ENCODE results near the gene POU5F1. TPM values are rescaled to one million over a fixed set of nuclear protein-coding genes. Genes with fewer than 3 reads are reported as not detected.
A peak's percentile ranks its signal among the peaks of the same experiment; 100 is the strongest.
"Not testable (repeated sequence)": the region's sequence is repeated elsewhere in the genome, so short reads cannot be mapped to it uniquely, and the experiment has no call there.

Gene POU5F1
- total RNA-seq, 2 experiments from 2014 or later = 0.22 to 0.34 TPM

- Mint-ChIP-seq H3K27me3 (no peaks in the 10 kb centered on the region), H3K4me1 (peaks cover 40% of the 10 kb centered on the region), H3K9me3 (no peaks in the 10 kb centered on the region), H3K4me3 (peak overlapping the region; percentile 97), H3K36me3 (peaks cover 25% of the 10 kb centered on the region), H3K27ac (peak overlapping the region; percentile 100)
- POLR2A ChIA-PET = interaction anchor here (0.5 to 3.0 kb wide), 13 partner anchors 13 to 629 kb away, joined by 3 to 25 read pairs (median 6); partner anchors contain the start of genes CCHCR1, HLA-B, HSPA1B and TCF19
- DNase-seq = peak; percentile 88
- ATAC-seq (ENCODE audit: low read depth) = peak; percentile 76
Measured at GRCh38 chr6:31197559-31198305, 27.2 kb upstream of the POU5F1 start.

- H3K27me3 Mint-ChIP-seq; H3K9me3 Mint-ChIP-seq; ATAC-seq (ENCODE audit: low read depth); DNase-seq: not testable (repeated sequence)
- H3K27ac Mint-ChIP-seq = peak overlapping the region; percentile 100
- peaks cover 23% of the 10 kb centered on the region for H3K36me3 Mint-ChIP-seq
- POLR2A ChIA-PET = interaction anchor here (0.8 to 3.0 kb wide), 8 partner anchors 14 to 206 kb away, joined by 3 to 25 read pairs (median 4); no protein-coding TSS in a partner anchor
- peak overlapping the region; percentile 97 for H3K4me3 Mint-ChIP-seq
- peaks cover 32% of the 10 kb centered on the region for H3K4me1 Mint-ChIP-seq
Measured at GRCh38 chr6:31196251-31197022, 26.0 kb upstream of the POU5F1 start.

- Mint-ChIP-seq H3K36me3 (peaks cover 14% of the 10 kb centered on the region), H3K4me1 (peaks cover 25% of the 10 kb centered on the region)
- H3K9me3 Mint-ChIP-seq; ATAC-seq (ENCODE audit: low read depth); H3K27me3 Mint-ChIP-seq; H3K27ac Mint-ChIP-seq; DNase-seq; H3K4me3 Mint-ChIP-seq; POLR2A ChIA-PET: not testable (repeated sequence)
Measured at GRCh38 chr6:31195308-31195979, 25.0 kb upstream of the POU5F1 start.

GRCh38 chr6:31194061-31194834, 23.8 kb upstream of the POU5F1 start:
- POLR2A ChIA-PET = no interaction called here
- peaks cover 9% of the 10 kb centered on the region for H3K36me3 Mint-ChIP-seq
- no peak overlapping the region for H3K27ac Mint-ChIP-seq
- no peak overlapping the region for H3K4me3 Mint-ChIP-seq
- ATAC-seq (ENCODE audit: low read depth) (no peak), DNase-seq (no peak)
- H3K4me1 Mint-ChIP-seq = peaks cover 18% of the 10 kb centered on the region
- no peaks in the 10 kb centered on the region for H3K9me3 Mint-ChIP-seq
- H3K27me3 Mint-ChIP-seq = no peaks in the 10 kb centered on the region

- DNase-seq (no peak), ATAC-seq (ENCODE audit: low read depth) (no peak)
- POLR2A ChIA-PET = no interaction called here
- no peak overlapping the region for H3K27ac Mint-ChIP-seq
- peaks cover 6% of the 10 kb centered on the region for H3K36me3 Mint-ChIP-seq
- H3K4me3 Mint-ChIP-seq = no peak overlapping the region
- H3K9me3 Mint-ChIP-seq = no peaks in the 10 kb centered on the region
- H3K4me1 Mint-ChIP-seq = peaks cover 13% of the 10 kb centered on the region
- H3K27me3 Mint-ChIP-seq = no peaks in the 10 kb centered on the region
Measured at GRCh38 chr6:31193206-31193605, 22.7 kb upstream of the POU5F1 start.

GRCh38 chr6:31192431-31193105, 22.1 kb upstream of the POU5F1 start:
- DNase-seq (peak; percentile 68), ATAC-seq (ENCODE audit: low read depth) (peak; percentile 16)
- not testable (repeated sequence) for H3K27me3 Mint-ChIP-seq, H3K27ac Mint-ChIP-seq, H3K36me3 Mint-ChIP-seq, H3K9me3 Mint-ChIP-seq, H3K4me3 Mint-ChIP-seq
- POLR2A ChIA-PET = interaction anchor here (0.7 kb wide), 2 partner anchors 63 to 168 kb away, joined by 3 to 4 read pairs; no protein-coding TSS in a partner anchor
- H3K4me1 Mint-ChIP-seq = peaks cover 13% of the 10 kb centered on the region

GRCh38 chr6:31190488-31190887, 20.0 kb upstream of the POU5F1 start:
- no peaks in the 10 kb centered on the region for H3K36me3 Mint-ChIP-seq
- no peaks in the 10 kb centered on the region for H3K27me3 Mint-ChIP-seq
- POLR2A ChIA-PET = no interaction called here
- no peak overlapping the region for H3K27ac Mint-ChIP-seq
- H3K9me3 Mint-ChIP-seq = no peaks in the 10 kb centered on the region
- peaks cover 9% of the 10 kb centered on the region for H3K4me1 Mint-ChIP-seq
- ATAC-seq (ENCODE audit: low read depth) = no peak
- DNase-seq = no peak
- H3K4me3 Mint-ChIP-seq = no peak overlapping the region

- H3K27ac Mint-ChIP-seq, POLR2A ChIA-PET, H3K36me3 Mint-ChIP-seq: not testable (repeated sequence)
Measured at GRCh38 chr6:31189223-31189622, 18.7 kb upstream of the POU5F1 start.

GRCh38 chr6:31187780-31188194, 17.3 kb upstream of the POU5F1 start:
- ATAC-seq (ENCODE audit: low read depth) = no peak
- POLR2A ChIA-PET = no interaction called here

More at GRCh38 chr6:31189223-31189622, 18.7 kb upstream of the POU5F1 start:
- H3K4me1 Mint-ChIP-seq; H3K9me3 Mint-ChIP-seq; H3K27me3 Mint-ChIP-seq; DNase-seq; ATAC-seq (ENCODE audit: low read depth); H3K4me3 Mint-ChIP-seq: not testable (repeated sequence)

GRCh38 chr6:31186052-31186734, 15.7 kb upstream of the POU5F1 start:
- Mint-ChIP-seq H3K36me3 (no peaks in the 10 kb centered on the region), H3K27ac (no peak overlapping the region), H3K4me3 (no peak overlapping the region), H3K4me1 (peaks cover 5% of the 10 kb centered on the region), H3K27me3 (no peaks in the 10 kb centered on the region), H3K9me3 (no peaks in the 10 kb centered on the region)
- no peak for ATAC-seq (ENCODE audit: low read depth)
- POLR2A ChIA-PET = interaction anchor here (0.7 kb wide), 1 partner anchor 21 kb away, joined by 4 read pairs; no protein-coding TSS in a partner anchor
- no peak for DNase-seq

More at GRCh38 chr6:31187780-31188194, 17.3 kb upstream of the POU5F1 start:
- Mint-ChIP-seq H3K27ac (no peak overlapping the region), H3K4me3 (no peak overlapping the region), H3K4me1 (peaks cover 8% of the 10 kb centered on the region), H3K27me3 (no peaks in the 10 kb centered on the region), H3K9me3 (no peaks in the 10 kb centered on the region), H3K36me3 (no peaks in the 10 kb centered on the region)
- no peak for DNase-seq

GRCh38 chr6:31185695-31186051, 15.2 kb upstream of the POU5F1 start:
- POLR2A ChIA-PET; DNase-seq; H3K27ac Mint-ChIP-seq; H3K27me3 Mint-ChIP-seq; H3K36me3 Mint-ChIP-seq; H3K9me3 Mint-ChIP-seq; H3K4me1 Mint-ChIP-seq; H3K4me3 Mint-ChIP-seq; ATAC-seq (ENCODE audit: low read depth): not testable (repeated sequence)

- H3K27me3 Mint-ChIP-seq; DNase-seq; H3K4me3 Mint-ChIP-seq; H3K27ac Mint-ChIP-seq; H3K9me3 Mint-ChIP-seq; H3K36me3 Mint-ChIP-seq; ATAC-seq (ENCODE audit: low read depth); H3K4me1 Mint-ChIP-seq: not testable (repeated sequence)
- POLR2A ChIA-PET = interaction anchor here (1.2 kb wide), 1 partner anchor 24 kb away, joined by 3 read pairs; no protein-coding TSS in a partner anchor
Measured at GRCh38 chr6:31183859-31184258, 13.4 kb upstream of the POU5F1 start.

Measured in activated naive CD8-positive, alpha-beta T cell treated with anti-CD3 and anti-CD28 coated beads, Interleukin-2, amount 10 ng/mL, durations not matched to agents 7 days and 5 days (primary cell).